Myocyte (in vitro differentiated cells): ENCODE data around the gene CEP295NL. TPM values are rescaled to one million over a fixed set of nuclear protein-coding genes. Genes with fewer than 3 reads are reported as not detected.
"Not testable (repeated sequence)": the region's sequence is repeated elsewhere in the genome, so short reads cannot be mapped to it uniquely, and the experiment has no call there.

Source experiments
- DNase-seq: peaks from one replicate; pipeline ENCODE4 v3.0.0-alpha.2; 2012; ENCODE audit warnings: low read depth
- total RNA-seq: library from RNA; depleted of rRNA; stranded (reverse); fragments of >200 nt; gene quantifications from 2 replicates; pipeline ENCODE4 v1.2.3, GENCODE V29; 2014

CEP295NL gene
- total RNA-seq, 1 donor from 2014 or later = 1.7 TPM

GRCh38 chr17:78873519-78874340 is 29.3 kb downstream of the CEP295NL start:
- DNase-seq = peak; percentile 95

DNA sequence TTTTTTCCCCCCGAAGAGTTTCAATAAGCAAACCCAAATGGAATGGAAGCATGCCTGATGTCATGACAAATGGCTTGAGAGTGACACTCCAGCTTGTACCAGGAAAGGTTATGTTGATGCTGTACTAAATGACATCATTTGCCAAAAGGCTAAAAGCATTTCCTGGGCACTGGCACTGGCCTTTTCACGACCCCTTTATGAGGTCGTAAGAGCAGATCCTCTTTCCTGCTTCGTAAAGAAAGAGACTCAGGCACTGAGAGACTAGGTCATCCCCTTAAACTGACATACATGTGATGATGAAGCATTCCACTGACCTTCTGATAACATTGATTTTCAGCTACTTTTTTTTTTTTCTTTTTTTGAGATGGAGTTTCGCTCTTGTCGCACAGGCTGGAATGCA is 30.5 kb downstream of the CEP295NL start:
- DNase-seq = no peak

GRCh38 chr17:78870621-78871020 is 32.4 kb downstream of the CEP295NL start:
- DNase-seq = no peak

DNA sequence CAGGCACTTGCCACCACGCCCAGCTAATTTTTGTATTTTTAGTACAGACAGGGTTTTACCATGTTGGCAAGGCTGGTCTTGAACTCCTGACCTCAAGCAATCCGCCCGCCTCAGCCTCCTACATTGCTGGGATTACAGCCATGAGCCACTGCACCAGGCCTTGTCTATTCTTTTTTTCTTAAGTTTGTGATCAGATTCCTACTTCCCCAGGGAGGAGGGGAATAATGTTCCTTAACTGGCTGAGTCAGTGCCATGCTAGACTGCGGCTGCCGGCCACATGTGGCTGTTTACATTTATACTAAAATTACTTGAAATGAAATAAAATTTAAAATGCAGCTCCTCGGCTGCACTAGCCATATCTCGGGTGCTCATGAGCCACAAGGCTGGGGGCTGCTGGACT is 34.6 kb downstream of the CEP295NL start:
- DNase-seq = peak; percentile 70

- not testable (repeated sequence) for DNase-seq
Observed at GRCh38 chr17:78867046-78867445, 36.0 kb downstream of the CEP295NL start.

- DNase-seq = peak; percentile 86
Observed at GRCh38 chr17:78865682-78866390, 37.2 kb downstream of the CEP295NL start.

DNA sequence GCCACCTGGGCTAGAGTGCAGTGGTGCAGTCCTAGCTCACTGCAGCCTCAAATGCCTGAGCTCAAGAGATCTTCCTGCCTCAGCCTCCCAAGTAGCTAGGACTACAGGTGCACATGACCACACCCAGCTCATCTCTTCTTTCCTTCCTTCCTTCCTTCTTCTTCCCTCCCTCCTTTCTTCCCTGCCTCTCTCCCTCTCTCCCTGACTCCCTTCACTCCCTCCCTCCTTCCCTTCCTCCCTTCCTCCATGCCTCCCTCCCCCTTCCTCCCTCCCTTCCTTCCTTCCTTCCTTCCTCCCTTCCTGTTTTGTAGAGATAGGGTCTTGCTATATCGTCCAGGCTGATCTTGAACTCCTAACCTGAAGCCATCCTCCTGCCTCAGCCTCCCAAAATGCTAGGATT is 38.9 kb downstream of the CEP295NL start:
- DNase-seq = no peak

- peak; percentile 97 for DNase-seq
Observed at GRCh38 chr17:78862073-78863023, 40.7 kb downstream of the CEP295NL start.

DNA sequence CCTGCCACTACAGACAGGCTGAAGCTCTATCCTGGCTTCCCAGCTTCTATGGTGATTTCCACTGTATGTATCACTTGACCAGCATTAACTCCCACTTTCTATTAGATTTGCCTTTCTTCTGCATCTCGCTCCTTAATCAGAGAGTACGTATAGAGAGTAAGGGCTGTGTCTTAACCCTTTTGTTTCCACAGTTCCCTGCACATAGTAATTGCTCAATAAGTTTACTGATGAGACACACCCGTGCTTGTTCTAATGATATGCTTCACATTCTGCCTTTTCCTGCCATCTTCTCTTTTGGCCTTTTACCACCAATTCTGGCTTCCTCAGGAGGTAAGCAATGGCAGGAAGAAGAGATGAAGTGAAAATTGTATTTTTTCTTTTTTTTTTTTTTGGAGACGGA is 41.8 kb downstream of the CEP295NL start:
- DNase-seq = no peak

- DNase-seq = no peak
Observed at GRCh38 chr17:78859051-78859450, 44.0 kb downstream of the CEP295NL start.

- DNase-seq = no peak
Observed at GRCh38 chr17:78857266-78857665, 45.7 kb downstream of the CEP295NL start.

- no peak for DNase-seq
Observed at GRCh38 chr17:78855561-78856165, 47.3 kb downstream of the CEP295NL start.

GRCh38 chr17:78854508-78854907 is 48.5 kb downstream of the CEP295NL start:
- no peak for DNase-seq

DNA sequence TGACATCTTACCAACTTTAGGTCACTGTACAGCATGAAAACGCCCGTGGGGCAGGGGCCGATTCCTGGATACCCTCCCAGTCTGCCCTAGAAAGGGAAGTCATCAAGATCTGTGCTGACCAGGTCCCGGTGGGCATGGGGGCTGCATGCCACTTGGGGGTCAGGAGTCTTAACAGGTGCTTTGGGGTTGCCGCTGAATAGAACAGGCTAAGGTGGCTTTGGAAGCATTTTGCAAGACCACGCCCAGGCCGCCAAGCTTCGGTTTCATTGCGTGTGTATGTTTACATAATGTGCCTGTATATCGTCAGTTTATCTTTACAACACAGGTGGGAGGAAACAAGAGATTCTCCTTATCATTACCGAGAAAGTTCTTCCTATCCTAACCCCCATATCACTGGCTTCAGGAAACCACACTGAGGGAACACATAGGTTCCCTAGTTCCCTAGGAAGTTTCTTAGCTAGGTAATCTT is 49.0 kb downstream of the CEP295NL start:
- no peak for DNase-seq

DNA sequence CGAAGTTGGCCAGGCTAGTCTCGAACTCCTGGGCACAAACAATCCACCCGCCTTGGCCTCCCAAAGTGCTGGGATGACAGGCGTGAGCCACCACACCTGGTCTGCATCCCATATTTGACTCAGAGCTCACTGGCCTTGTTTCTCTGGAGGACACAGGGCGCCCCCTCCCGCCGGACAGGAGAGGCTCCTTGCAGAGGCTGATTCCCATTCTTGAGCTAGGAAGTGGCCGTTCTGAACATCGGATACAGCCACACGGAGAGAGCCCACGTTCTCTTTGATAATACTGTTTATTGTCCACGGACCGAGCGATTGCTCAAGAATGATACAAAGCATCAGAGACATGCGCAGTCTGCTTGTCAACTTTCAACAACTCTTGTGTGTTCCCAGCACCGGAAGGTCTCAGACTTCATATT is 50.3 kb downstream of the CEP295NL start:
- no peak for DNase-seq

- no peak for DNase-seq
Observed at GRCh38 chr17:78849026-78849425, 54.0 kb downstream of the CEP295NL start.

GRCh38 chr17:78847052-78847451 is 55.9 kb downstream of the CEP295NL start:
- no peak for DNase-seq

DNA sequence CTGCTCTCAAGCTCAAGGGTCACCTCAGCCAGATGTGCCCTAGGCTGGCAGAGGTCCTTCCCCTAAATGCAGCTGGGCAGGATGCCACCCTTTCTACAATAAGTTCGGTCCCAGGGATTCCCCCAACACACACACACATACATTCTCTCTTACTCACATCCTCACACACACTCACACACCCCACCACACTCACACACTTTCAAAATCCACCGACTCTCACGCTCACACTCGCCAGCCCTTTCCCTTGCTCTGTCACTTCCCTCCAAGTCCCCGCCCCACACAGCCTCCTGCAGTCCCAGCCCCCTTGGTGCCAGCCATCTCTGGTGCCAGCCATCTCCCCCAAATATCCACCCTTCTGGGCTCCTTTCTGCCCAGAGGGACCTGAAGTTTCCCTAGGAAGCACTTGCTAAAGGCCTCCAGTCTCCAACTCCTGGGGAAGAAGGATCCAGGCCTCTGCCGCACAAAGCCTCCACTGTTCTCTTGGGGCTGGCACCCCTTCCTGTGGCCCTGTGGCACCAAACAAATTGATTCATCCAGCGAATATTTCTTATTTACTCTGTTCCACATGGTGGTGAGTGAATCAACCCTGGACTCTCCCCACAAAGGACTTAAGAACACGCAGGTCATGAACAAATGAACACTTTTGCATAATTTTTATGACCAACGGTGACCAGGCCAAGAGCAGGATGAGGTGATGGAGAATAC is 58.5 kb downstream of the CEP295NL start:
- DNase-seq = no peak

DNA sequence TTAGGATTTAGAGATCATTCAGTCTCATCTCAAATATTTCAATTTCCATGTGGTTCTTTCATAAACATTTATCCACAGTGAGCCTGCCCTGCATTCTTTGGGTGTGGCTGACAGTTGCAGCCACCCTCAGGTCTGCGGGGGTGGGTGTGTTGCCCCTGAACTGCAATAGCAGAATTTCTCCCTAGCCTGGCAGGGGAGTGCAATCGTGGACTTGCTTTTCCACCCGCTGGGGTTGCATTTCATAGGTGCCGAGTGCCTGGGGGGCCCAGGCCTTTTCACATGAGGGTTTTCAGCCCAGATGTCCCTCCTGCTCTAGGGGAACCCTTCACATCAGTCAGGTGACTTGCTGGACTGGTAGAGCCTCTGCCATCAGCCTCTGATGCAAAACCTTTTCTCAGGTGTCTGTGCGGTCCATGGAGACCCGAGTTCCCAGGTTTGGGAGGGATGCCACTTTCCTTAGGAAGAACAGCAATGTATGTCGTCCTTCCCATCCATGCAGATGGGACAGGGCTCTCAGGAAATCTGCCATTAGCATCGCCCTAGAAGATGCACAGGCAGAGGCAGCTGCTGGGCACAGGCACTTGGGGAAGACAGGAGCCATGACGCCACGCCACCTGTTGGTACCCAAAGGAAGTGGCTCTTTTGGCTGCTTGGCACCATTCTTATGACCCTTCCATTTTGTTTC is 60.0 kb downstream of the CEP295NL start:
- DNase-seq = peak; percentile 48
